ENCODE measurements around the gene FANCD2. TPM values are rescaled to one million over a fixed set of nuclear protein-coding genes. Genes with fewer than 3 reads are reported as not detected.

Gene FANCD2
- polyA plus RNA-seq, 3 donors, result 1.3 to 11.6 (median 2.4) TPM

DNA sequence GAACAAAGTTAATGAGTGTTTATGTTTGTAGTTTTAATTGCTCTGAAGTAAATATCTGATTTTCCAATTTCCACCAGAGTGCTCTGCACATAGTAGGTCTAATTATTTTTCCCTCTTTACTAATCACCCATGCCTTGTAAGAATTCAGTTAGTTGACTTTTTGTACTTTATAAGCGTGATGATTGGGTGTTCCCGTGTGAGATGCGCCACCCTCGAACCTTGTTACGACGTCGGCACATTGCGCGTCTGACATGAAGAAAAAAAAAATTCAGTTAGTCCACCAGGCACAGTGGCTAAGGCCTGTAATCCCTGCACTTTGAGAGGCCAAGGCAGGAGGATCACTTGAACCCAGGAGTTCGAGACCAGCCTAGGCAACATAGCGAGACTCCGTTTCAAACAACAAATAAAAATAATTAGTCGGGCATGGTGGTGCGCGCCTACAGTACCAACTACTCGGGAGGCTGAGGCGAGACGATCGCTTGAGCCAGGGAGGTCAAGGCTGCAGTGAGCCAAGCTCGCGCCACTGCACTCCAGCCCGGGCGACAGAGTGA, 114.8 kb downstream of the FANCD2 start:
- peak overlapping the region in 1 of 2 donors; percentile 87 for H3K4me3 Mint-ChIP-seq
- peaks cover 0 to under 1% of the 10 kb centered on the region in 2 donors for H3K36me3 ChIP-seq (replicated peaks in 1 of 2; ENCODE audit: control insufficient read depth in 1 of 2, insufficient read depth in 2 of 2, low read length in 2 of 2)
- peak overlapping the region; percentile 86 for H3K9ac ChIP-seq (ENCODE audit: insufficient read depth, low read length, poor library complexity, severe bottlenecking)
- H4K20me1 ChIP-seq (ENCODE audit: insufficient read depth, low read length), result peaks cover 37% of the 10 kb centered on the region
- H3K27ac ChIP-seq (ENCODE audit: low read depth in 1 of 2, low read length in 2 of 2), result peak overlapping the region; percentile 93 to 97
- peaks cover 0 to 7% (median 3%) of the 10 kb centered on the region in 3 donors for H3K27me3 Mint-ChIP-seq (ENCODE audit: low read depth in 3 of 3)
- DNase-seq, result no peak
- peak overlapping the region in 1 of 3 experiments; percentile 80 for H3K4me3 ChIP-seq (replicated peaks in 1 of 3; ENCODE audit: low read depth in 2 of 3, low read length in 3 of 3)
- H3K4me1 ChIP-seq (ENCODE audit: control insufficient read depth in 1 of 2, insufficient read depth in 2 of 2, low read length in 2 of 2), result peaks cover 43 to 45% of the 10 kb centered on the region in 2 donors
- H3K36me3 Mint-ChIP-seq, result peaks cover 0 to 3% of the 10 kb centered on the region in 2 donors
- peaks cover 0 to under 1% (median 0%) of the 10 kb centered on the region in 7 donors for H3K9me3 Mint-ChIP-seq
- peak overlapping the region; percentile 26 to 99 (median 98) for H3K27ac Mint-ChIP-seq
- no peaks in the 10 kb centered on the region for H3K9me3 ChIP-seq (replicated peaks in 1 of 2; ENCODE audit: control insufficient read depth in 1 of 2, insufficient read depth in 1 of 2, low read length in 2 of 2)
- peak overlapping the region; percentile 89 for H3K4me2 ChIP-seq (replicated peaks; ENCODE audit: extremely low read depth, low read length, poor library complexity, severe bottlenecking)
- 88% methylated on average over 10 of the region's 23 CpGs for WGBS (ENCODE audit: insufficient coverage)
- peaks cover 41% of the 10 kb centered on the region for H3K79me2 ChIP-seq (ENCODE audit: insufficient read depth, low read length)
- no peaks in the 10 kb centered on the region for H3K27me3 ChIP-seq (ENCODE audit: control insufficient read depth in 2 of 2, insufficient read depth in 2 of 2, low read length in 2 of 2)
- H3K4me1 Mint-ChIP-seq, result peaks cover 34% of the 10 kb centered on the region
- intact Hi-C loops (cut with micrococcal nuclease), result no loop called here
- TF ChIP-seq, protein P1, sequence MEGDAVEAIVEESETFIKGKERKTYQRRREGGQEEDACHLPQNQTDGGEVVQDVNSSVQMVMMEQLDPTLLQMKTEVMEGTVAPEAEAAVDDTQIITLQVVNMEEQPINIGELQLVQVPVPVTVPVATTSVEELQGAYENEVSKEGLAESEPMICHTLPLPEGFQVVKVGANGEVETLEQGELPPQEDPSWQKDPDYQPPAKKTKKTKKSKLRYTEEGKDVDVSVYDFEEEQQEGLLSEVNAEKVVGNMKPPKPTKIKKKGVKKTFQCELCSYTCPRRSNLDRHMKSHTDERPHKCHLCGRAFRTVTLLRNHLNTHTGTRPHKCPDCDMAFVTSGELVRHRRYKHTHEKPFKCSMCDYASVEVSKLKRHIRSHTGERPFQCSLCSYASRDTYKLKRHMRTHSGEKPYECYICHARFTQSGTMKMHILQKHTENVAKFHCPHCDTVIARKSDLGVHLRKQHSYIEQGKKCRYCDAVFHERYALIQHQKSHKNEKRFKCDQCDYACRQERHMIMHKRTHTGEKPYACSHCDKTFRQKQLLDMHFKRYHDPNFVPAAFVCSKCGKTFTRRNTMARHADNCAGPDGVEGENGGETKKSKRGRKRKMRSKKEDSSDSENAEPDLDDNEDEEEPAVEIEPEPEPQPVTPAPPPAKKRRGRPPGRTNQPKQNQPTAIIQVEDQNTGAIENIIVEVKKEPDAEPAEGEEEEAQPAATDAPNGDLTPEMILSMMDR (IDR thresholded peaks at IDR 0.05), result no peak
- peak overlapping the region; percentile 79 for H2AFZ ChIP-seq (ENCODE audit: insufficient read depth, low read depth, low read length, poor library complexity, severe bottlenecking)

DNA sequence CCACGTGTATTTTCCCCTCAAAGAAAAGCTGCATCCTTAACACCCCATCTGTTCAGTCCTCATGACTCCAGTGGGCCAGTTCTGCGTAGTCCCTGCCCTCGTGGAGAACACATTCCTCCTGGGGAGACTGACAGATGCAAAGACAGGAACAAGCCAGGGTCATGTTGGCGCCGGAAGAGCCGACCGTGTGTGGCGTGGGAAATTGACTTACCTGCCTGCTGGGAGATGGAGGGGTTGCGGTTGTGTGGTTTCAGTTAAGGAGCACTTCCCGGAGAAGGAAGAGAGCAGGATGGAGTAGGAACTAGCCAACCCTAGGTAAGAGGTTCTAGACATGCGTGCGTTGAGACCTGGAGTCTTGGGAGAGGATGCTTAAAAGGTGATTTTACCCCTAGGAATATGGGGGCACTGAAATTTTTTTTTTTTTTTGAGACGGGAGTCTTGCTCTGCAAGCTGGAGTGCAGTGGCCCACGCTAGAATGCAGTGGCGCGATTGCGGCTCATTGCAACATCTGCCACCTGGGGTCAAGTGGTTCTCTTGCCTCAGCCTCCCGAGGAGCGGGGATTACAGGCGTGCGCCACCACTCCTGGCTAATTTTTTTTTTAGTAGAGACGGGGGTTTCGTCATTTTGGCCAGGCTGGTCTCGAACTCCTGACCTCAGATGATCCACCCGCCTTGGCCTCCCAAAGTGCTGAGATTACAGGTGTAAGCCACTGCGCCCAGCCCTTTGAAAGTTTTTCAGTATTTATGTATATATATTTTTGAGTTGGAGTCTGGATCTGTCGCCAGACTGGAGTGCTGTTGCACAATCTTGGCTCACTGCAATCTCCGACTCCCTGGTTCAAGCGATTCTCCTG, 116.7 kb downstream of the FANCD2 start:
- Mint-ChIP-seq H3K4me1 (peaks cover 41% of the 10 kb centered on the region), H3K36me3 (peaks cover 11 to 18% of the 10 kb centered on the region in 2 donors), H3K27ac (peak overlapping the region; percentile 96 to 99 (median 98)), H3K9me3 (no peaks in the 10 kb centered on the region), H3K27me3 (ENCODE audit: low read depth in 3 of 3) (peaks cover 0 to 5% (median 3%) of the 10 kb centered on the region in 3 donors), H3K4me3 (peak overlapping the region; percentile 87 to 93)
- Histone ChIP-seq H3K4me1 (ENCODE audit: control insufficient read depth in 1 of 2, insufficient read depth in 2 of 2, low read length in 2 of 2) (peaks cover 49 to 56% of the 10 kb centered on the region in 2 donors), H2AFZ (ENCODE audit: insufficient read depth, low read depth, low read length, poor library complexity, severe bottlenecking) (no peak overlapping the region), H3K27ac (ENCODE audit: low read depth in 1 of 2, low read length in 2 of 2) (peak overlapping the region; percentile 93 to 97), H3K36me3 (replicated peaks in 1 of 2; ENCODE audit: control insufficient read depth in 1 of 2, insufficient read depth in 2 of 2, low read length in 2 of 2) (peaks cover 8 to 17% of the 10 kb centered on the region in 2 donors), H3K9me3 (replicated peaks in 1 of 2; ENCODE audit: control insufficient read depth in 1 of 2, insufficient read depth in 1 of 2, low read length in 2 of 2) (no peaks in the 10 kb centered on the region), H3K79me2 (ENCODE audit: insufficient read depth, low read length) (peaks cover 59% of the 10 kb centered on the region), H3K4me3 (replicated peaks in 1 of 3; ENCODE audit: low read depth in 2 of 3, low read length in 3 of 3) (peak overlapping the region; percentile 48 to 80 (median 67)), H4K20me1 (ENCODE audit: insufficient read depth, low read length) (peaks cover 55% of the 10 kb centered on the region), H3K27me3 (ENCODE audit: control insufficient read depth in 2 of 2, insufficient read depth in 2 of 2, low read length in 2 of 2) (no peaks in the 10 kb centered on the region), H3K9ac (ENCODE audit: insufficient read depth, low read length, poor library complexity, severe bottlenecking) (peak overlapping the region; percentile 86), H3K4me2 (replicated peaks; ENCODE audit: extremely low read depth, low read length, poor library complexity, severe bottlenecking) (peak overlapping the region; percentile 89)
- intact Hi-C loops (cut with micrococcal nuclease), result no loop called here
- WGBS (ENCODE audit: insufficient coverage), result 42% methylated on average over 14 of the region's 29 CpGs
- TF ChIP-seq, protein P1 (IDR thresholded peaks at IDR 0.05), result no peak
- DNase-seq, result peak in 2 of 3 donors; percentile 21 to 36
